ENCODE results near the gene FES.
"Not testable (repeated sequence)": the region's sequence is repeated elsewhere in the genome, so short reads cannot be mapped to it uniquely, and the experiment has no call there.

Gene FES

GRCh38 chr15:90893175-90894090 is 9.1 kb downstream of the FES start:
- no peak for DNase-seq

GRCh38 chr15:90895571-90896117 is 11.3 kb downstream of the FES start:
- peak; percentile 26 to 47 (median 43) for DNase-seq

GRCh38 chr15:90897131-90897655 is 12.9 kb downstream of the FES start:
- DNase-seq = peak; percentile 19 to 55 (median 38)

- DNase-seq = no peak
Observed at GRCh38 chr15:90901175-90902039, 17.1 kb downstream of the FES start.

GRCh38 chr15:90902040-90902839 is 17.9 kb downstream of the FES start:
- DNase-seq = peak; percentile 85 to 96 (median 92)

GRCh38 chr15:90902840-90903732 is 18.8 kb downstream of the FES start, which contains the start of gene MAN2A2:
Gene MAN2A2, plus strand, starts transcription at chr15:90903302. Its CDS starts 906 bp downstream, at chr15:90904208.
- peak; percentile 79 to 93 (median 87) for DNase-seq

- DNase-seq = no peak
Observed at GRCh38 chr15:90903733-90904536, 19.6 kb downstream of the FES start.

- no peak for DNase-seq
Observed at GRCh38 chr15:90904746-90905145, 20.4 kb downstream of the FES start.

GRCh38 chr15:90905306-90906180 is 21.2 kb downstream of the FES start:
- no peak for DNase-seq

GRCh38 chr15:90906181-90906849 is 22.0 kb downstream of the FES start:
- DNase-seq = no peak

GRCh38 chr15:90907051-90907660 is 22.9 kb downstream of the FES start:
- no peak for DNase-seq

- no peak for DNase-seq
Observed at GRCh38 chr15:90907838-90908507, 23.7 kb downstream of the FES start.

- not testable (repeated sequence) for DNase-seq
Observed at GRCh38 chr15:90909449-90909848, 25.1 kb downstream of the FES start.

GRCh38 chr15:90909976-90910375 is 25.7 kb downstream of the FES start:
- no peak for DNase-seq

GRCh38 chr15:90910441-90911301 is 26.4 kb downstream of the FES start:
- DNase-seq = no peak

- DNase-seq = no peak
Observed at GRCh38 chr15:90911302-90911623, 27.0 kb downstream of the FES start.

All from suppressor macrophage treated with lipopolysaccharide for 1 hour (primary cell).